DMS153 treated with DMSO at 0.1 percent for 48 hours (cell line): ENCODE measurements around the gene ZNF746.
"Not testable (repeated sequence)": the region's sequence is repeated elsewhere in the genome, so short reads cannot be mapped to it uniquely, and the experiment has no call there.

Source experiments
- DNase-seq: peaks from one replicate; lab custom pipeline; 2025; ENCODE audit not compliant: unreplicated experiment; lab: John Stamatoyannopoulos, UW

ZNF746 gene

GRCh38 chr7:149459540-149460452 lies 37.8 kb downstream of the ZNF746 start:
- no peak for DNase-seq

- DNase-seq = no peak
Observed at GRCh38 chr7:149459201-149459539, 38.4 kb downstream of the ZNF746 start.

- no peak for DNase-seq
Observed at GRCh38 chr7:149458235-149458634, 39.4 kb downstream of the ZNF746 start.

GRCh38 chr7:149457766-149458165 lies 39.8 kb downstream of the ZNF746 start:
- DNase-seq = no peak

- DNase-seq = no peak
Observed at GRCh38 chr7:149456506-149457421, 40.8 kb downstream of the ZNF746 start.

- DNase-seq = no peak
Observed at GRCh38 chr7:149455175-149455950, 42.2 kb downstream of the ZNF746 start.

- no peak for DNase-seq
Observed at GRCh38 chr7:149454750-149455149, 42.9 kb downstream of the ZNF746 start.

- no peak for DNase-seq
Observed at GRCh38 chr7:149454006-149454405, 43.6 kb downstream of the ZNF746 start.

- no peak for DNase-seq
Observed at GRCh38 chr7:149450821-149451220, 46.8 kb downstream of the ZNF746 start.

GRCh38 chr7:149449897-149450296 lies 47.7 kb downstream of the ZNF746 start:
- DNase-seq = no peak

- DNase-seq = no peak
Observed at GRCh38 chr7:149448961-149449360, 48.6 kb downstream of the ZNF746 start.

- not testable (repeated sequence) for DNase-seq
Observed at GRCh38 chr7:149446026-149446425, 51.6 kb downstream of the ZNF746 start.

- no peak for DNase-seq
Observed at GRCh38 chr7:149444287-149444686, 53.3 kb downstream of the ZNF746 start.

- DNase-seq = no peak
Observed at GRCh38 chr7:149443523-149443922, 54.1 kb downstream of the ZNF746 start.

GRCh38 chr7:149442924-149443323 lies 54.7 kb downstream of the ZNF746 start:
- no peak for DNase-seq

- no peak for DNase-seq
Observed at GRCh38 chr7:149440222-149440621, 57.4 kb downstream of the ZNF746 start.

GRCh38 chr7:149436358-149436757 lies 61.3 kb downstream of the ZNF746 start:
- DNase-seq = no peak

- DNase-seq = no peak
Observed at GRCh38 chr7:149433124-149433523, 64.5 kb downstream of the ZNF746 start.

- DNase-seq = no peak
Observed at GRCh38 chr7:149432121-149432691, 65.4 kb downstream of the ZNF746 start.

GRCh38 chr7:149431486-149432120 lies 66.0 kb downstream of the ZNF746 start:
- no peak for DNase-seq
